Measurements from ENCODE around the gene ARL3. TPM values are rescaled to one million over a fixed set of nuclear protein-coding genes. Genes with fewer than 3 reads are reported as not detected.

The ARL3 gene
- total RNA-seq, 2 donors from 2014 or later = 4.8 to 5.6 TPM

DNA sequence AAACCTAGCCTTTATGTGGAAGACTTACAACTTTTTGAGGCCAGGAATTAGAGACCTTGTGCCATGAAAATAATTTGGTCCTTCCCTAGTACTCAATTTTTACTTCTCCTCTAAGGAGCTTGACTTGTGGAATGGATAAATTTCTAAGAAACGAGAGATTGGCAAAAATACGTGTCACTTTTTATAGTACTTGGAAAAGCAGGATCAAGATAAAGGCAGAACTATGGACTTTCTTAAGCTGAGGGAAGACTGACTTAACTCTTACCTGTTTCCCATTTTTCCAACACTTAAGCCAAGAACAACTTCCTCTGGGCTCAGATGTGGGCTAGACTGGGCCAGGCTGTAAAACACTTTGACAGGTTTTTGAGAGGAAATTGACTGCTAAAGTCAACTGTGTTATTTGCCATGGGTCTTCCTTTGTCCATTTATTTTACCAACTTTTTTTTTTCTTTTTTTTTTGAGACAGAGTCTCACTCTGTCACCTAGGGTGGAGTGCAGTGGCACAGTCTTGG, 27.6 kb upstream of the ARL3 start:
- Histone ChIP-seq H3K27me3 (no peaks in the 10 kb centered on the region), H3K4me3 (no peak overlapping the region), H3K36me3 (no peaks in the 10 kb centered on the region), H3K9ac (ENCODE audit: low read depth in 2 of 2, low read length in 2 of 2) (no peak overlapping the region), H3K9me3 (no peaks in the 10 kb centered on the region), H3K4me1 (peaks cover 7% of the 10 kb centered on the region), H3K27ac (no peak overlapping the region)
- no peak for DNase-seq
- intact Hi-C loops (cut with DNase I) = no loop called here
- TF ChIP-seq, protein P1, sequence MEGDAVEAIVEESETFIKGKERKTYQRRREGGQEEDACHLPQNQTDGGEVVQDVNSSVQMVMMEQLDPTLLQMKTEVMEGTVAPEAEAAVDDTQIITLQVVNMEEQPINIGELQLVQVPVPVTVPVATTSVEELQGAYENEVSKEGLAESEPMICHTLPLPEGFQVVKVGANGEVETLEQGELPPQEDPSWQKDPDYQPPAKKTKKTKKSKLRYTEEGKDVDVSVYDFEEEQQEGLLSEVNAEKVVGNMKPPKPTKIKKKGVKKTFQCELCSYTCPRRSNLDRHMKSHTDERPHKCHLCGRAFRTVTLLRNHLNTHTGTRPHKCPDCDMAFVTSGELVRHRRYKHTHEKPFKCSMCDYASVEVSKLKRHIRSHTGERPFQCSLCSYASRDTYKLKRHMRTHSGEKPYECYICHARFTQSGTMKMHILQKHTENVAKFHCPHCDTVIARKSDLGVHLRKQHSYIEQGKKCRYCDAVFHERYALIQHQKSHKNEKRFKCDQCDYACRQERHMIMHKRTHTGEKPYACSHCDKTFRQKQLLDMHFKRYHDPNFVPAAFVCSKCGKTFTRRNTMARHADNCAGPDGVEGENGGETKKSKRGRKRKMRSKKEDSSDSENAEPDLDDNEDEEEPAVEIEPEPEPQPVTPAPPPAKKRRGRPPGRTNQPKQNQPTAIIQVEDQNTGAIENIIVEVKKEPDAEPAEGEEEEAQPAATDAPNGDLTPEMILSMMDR (IDR thresholded peaks at IDR 0.05) = no peak

- intact Hi-C loops (cut with DNase I) = no loop called here
- TF ChIP-seq, protein P1 (IDR thresholded peaks at IDR 0.05) = no peak
These were observed 26.0 kb upstream of the ARL3 start for GRCh38 chr10:102740229-102740628.

DNA sequence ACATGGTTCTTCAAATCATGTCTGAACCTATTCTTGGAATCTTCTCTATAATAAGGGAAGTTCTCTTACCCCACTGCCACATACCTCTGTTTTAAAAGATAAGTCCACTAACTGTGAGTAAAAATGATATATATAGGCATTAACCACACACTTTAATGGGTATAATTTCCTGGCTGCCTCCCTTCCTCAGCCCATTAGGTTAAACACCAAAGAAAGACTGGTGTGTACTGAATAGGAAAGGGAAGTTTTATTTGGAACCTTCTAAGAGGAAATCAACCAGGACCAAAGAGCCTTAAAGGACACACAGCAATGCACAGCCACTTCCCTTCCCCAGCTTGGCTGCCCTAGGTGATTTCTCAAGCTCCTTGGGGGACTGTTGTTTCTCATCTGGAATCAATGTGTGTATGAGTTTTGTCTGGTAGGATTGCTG, 24.5 kb upstream of the ARL3 start:
- Histone ChIP-seq H3K36me3 (no peaks in the 10 kb centered on the region), H3K4me1 (no peaks in the 10 kb centered on the region), H3K27me3 (no peaks in the 10 kb centered on the region), H3K27ac (no peak overlapping the region), H3K9ac (ENCODE audit: low read depth in 2 of 2, low read length in 2 of 2) (no peak overlapping the region), H3K9me3 (no peaks in the 10 kb centered on the region), H3K4me3 (no peak overlapping the region)
- intact Hi-C loops (cut with DNase I) = no loop called here
- DNase-seq = no peak
- TF ChIP-seq, protein P1 (IDR thresholded peaks at IDR 0.05) = no peak

More at GRCh38 chr10:102740229-102740628, 26.0 kb upstream of the ARL3 start:
- Histone ChIP-seq H3K36me3 (no peaks in the 10 kb centered on the region), H3K9ac (ENCODE audit: low read depth in 2 of 2, low read length in 2 of 2) (no peak overlapping the region), H3K4me3 (no peak overlapping the region), H3K27ac (no peak overlapping the region), H3K9me3 (no peaks in the 10 kb centered on the region), H3K27me3 (no peaks in the 10 kb centered on the region), H3K4me1 (peaks cover 6% of the 10 kb centered on the region)
- DNase-seq = no peak

- H3K9ac ChIP-seq (ENCODE audit: low read depth in 2 of 2, low read length in 2 of 2) = no peak overlapping the region
- no peaks in the 10 kb centered on the region for H3K4me1 ChIP-seq
- TF ChIP-seq, protein P1 (IDR thresholded peaks at IDR 0.05) = no peak
- no peak overlapping the region for H3K4me3 ChIP-seq
- H3K27me3 ChIP-seq = no peaks in the 10 kb centered on the region
- no peaks in the 10 kb centered on the region for H3K9me3 ChIP-seq
- no peak overlapping the region for H3K27ac ChIP-seq
- H3K36me3 ChIP-seq = no peaks in the 10 kb centered on the region
- DNase-seq = no peak
- intact Hi-C loops (cut with DNase I) = no loop called here
These were observed 20.9 kb upstream of the ARL3 start for GRCh38 chr10:102735065-102735562.

GRCh38 chr10:102732661-102733060, 18.5 kb upstream of the ARL3 start:
- Histone ChIP-seq H3K27ac (no peak overlapping the region), H3K9me3 (no peaks in the 10 kb centered on the region), H3K9ac (ENCODE audit: low read depth in 2 of 2, low read length in 2 of 2) (no peak overlapping the region), H3K4me3 (no peak overlapping the region), H3K4me1 (no peaks in the 10 kb centered on the region), H3K36me3 (no peaks in the 10 kb centered on the region), H3K27me3 (no peaks in the 10 kb centered on the region)
- intact Hi-C loops (cut with DNase I) = loop anchor here (5.0 kb wide), 1 partner anchor 100 kb away; no protein-coding TSS in a partner anchor
- TF ChIP-seq, protein P1 (IDR thresholded peaks at IDR 0.05) = no peak
- no peak for DNase-seq

All from colonic mucosa (tissue), 4 donors.